ENCODE measurements around the gene WDR33. TPM values are rescaled to one million over a fixed set of nuclear protein-coding genes. Genes with fewer than 3 reads are reported as not detected.

Gene WDR33
- total RNA-seq, result 10 to 100 TPM; 84.9 to 86.2 TPM
- 10 to 100 TPM; 19.4 to 55.9 TPM for polyA plus RNA-seq

DNA sequence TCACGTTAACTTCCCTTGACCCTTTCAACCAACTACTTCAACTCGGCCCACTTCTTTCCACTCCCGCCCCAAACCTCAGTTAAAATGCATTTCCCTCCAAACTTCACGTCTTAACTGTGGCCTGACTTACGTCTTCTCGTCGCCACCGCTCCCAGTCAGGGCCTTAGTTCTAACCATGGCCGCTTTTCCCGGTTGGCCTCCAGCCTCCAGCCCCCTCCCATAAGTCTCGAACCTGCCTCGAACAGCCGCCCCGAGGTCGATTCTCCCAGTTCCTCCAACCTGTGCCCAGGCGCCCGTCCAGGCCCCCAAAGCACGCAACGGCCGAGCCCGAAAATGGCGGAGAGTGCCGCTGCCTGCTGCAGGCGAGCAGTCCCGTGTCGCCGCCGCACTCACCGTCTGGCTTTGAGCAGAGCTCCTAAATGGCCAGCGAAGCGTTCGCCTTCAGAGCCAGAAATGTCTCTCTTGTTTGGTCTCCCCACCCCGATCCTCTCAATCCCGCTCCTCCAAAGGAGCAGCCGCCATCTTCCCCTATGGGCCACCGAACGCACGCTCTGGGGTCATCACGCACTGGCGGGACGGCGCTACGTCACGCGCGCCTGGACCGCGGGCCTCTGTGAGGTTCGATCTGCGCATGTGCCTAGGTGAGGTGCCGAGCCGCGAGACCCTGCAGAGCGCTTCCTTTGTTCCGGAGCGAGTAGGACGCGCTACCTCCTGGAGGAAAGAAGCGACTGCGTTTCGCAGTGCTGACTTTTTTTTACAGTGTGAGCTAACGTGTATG is at the start of gene WDR33:
Gene WDR33, minus strand, starts transcription at position 553 of the 778 bp plus-strand sequence. CDS start 40,190 bp downstream, outside the sequence.
- Histone ChIP-seq H3K4me3 (ENCODE audit: low read length in 2 of 2) (peak within 1 kb of the TSS; percentile 68 to 98), H3K36me3 (ENCODE audit: insufficient read depth, low read length) (no peaks in the 10 kb centered on the region), H3K9me3 (ENCODE audit: control insufficient read depth in 1 of 2, low read length in 2 of 2) (no peaks in the 10 kb centered on the region), H3K27me3 (ENCODE audit: insufficient read depth, low read length) (no peaks in the 10 kb centered on the region), H3K4me1 (ENCODE audit: insufficient read depth, low read length) (peaks cover 47% of the 10 kb centered on the region), H3K27ac (ENCODE audit: low read depth, low read length) (peak within 1 kb of the TSS; percentile 96)
- Mint-ChIP-seq H3K4me3 (peak within 1 kb of the TSS; percentile 93 to 99 (median 98)), H3K27me3 (peaks cover 0 to 4% of the 10 kb centered on the region in 2 donors), H3K27ac (peak within 1 kb of the TSS; percentile 98 to 100 (median 99)), H3K4me1 (peaks cover 34 to 59% (median 48%) of the 10 kb centered on the region in 4 donors), H3K9me3 (no peaks in the 10 kb centered on the region), H3K36me3 (peaks cover 7 to 27% of the 10 kb centered on the region in 2 donors)
- ChIA-PET POLR2A (ENCODE audit: partially characterized antibody) (interaction anchor here (0.8 to 2.3 kb wide), 7 partner anchors 12 to 284 kb away, joined by 3 to 19 read pairs (median 4); partner anchors contain the start of genes IWS1, POLR2D and SFT2D3), CTCF (ENCODE audit: partially characterized antibody) (interaction anchor here (0.6 to 1.3 kb wide), 4 partner anchors 11 to 108 kb away, joined by 3 to 6 read pairs (median 3); no protein-coding TSS in a partner anchor)
- intact Hi-C loops (cut with micrococcal nuclease), result loop anchor here (1.0 to 5.0 kb wide), 7 partner anchors 19 to 422 kb away; partner anchors contain the start of genes AMMECR1L, IWS1, POLR2D and SAP130
- peak; percentile 92 to 95 (median 93) for DNase-seq

DNA sequence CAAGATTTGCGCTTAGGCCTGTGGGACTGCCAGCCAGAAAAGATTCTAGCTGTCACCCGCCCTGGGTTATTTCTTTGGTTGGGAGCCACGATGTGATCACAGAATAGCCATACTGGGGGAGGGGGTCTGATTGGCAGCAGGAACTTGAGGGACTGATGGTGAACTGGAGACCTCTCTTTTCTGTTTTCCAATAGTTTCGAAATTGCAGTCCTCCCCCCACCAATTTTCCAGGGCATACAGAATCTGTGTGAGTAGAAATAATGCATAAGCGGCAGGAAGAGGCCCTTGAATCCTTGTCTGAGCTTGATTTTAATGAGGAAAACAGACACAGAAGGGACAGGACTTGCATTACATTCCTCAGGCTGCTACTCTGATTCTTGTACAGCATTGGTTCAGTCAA is 49.2 kb upstream of the WDR33 start:
- H3K27ac Mint-ChIP-seq, result peak overlapping the region; percentile 22 to 88 (median 82)
- CTCF ChIA-PET (ENCODE audit: partially characterized antibody), result no interaction called here

DNA sequence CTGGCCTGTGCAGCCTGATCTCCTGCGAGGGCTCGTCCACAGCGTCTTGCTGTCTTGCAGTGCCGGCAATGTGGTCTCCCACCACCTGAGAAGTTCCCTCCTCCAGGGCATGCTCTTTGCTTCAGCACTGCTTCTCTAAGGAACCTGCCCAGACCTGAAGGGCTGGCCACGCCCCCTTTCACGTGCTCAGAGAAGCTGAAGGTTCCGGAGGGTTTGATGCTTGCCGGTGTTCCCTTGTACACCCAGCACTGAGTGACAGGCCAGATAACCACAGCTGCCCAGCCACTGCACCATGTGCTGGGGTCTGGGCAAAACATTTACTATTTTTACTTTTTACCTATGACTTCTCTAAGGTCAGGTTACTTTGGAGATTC is 48.7 kb upstream of the WDR33 start:
- CTCF ChIA-PET (ENCODE audit: partially characterized antibody), result interaction anchor here (1.7 kb wide), 1 partner anchor 18 kb away, joined by 4 read pairs; no protein-coding TSS in a partner anchor

More for the DNA sequence above, 49.2 kb upstream of the WDR33 start:
- DNase-seq, result no peak
- intact Hi-C loops (cut with micrococcal nuclease), result no loop called here
- Mint-ChIP-seq H3K27me3 (no peaks in the 10 kb centered on the region), H3K4me1 (peaks cover 16 to 37% (median 23%) of the 10 kb centered on the region in 4 donors), H3K4me3 (peak overlapping the region in 1 of 8 donors; percentile 72), H3K9me3 (no peaks in the 10 kb centered on the region), H3K36me3 (peaks cover 21 to 30% of the 10 kb centered on the region in 2 donors)
- H3K27me3 ChIP-seq (ENCODE audit: insufficient read depth, low read length), result no peaks in the 10 kb centered on the region
- H3K9me3 ChIP-seq (ENCODE audit: control insufficient read depth in 1 of 2, low read length in 2 of 2), result no peaks in the 10 kb centered on the region
- POLR2A ChIA-PET (ENCODE audit: partially characterized antibody), result interaction anchor here (4.8 kb wide), 1 partner anchor 158 kb away, joined by 28 read pairs; the partner anchor contains the start of gene SFT2D3
- peaks cover 34% of the 10 kb centered on the region for H3K4me1 ChIP-seq (ENCODE audit: insufficient read depth, low read length)
- peaks cover 22% of the 10 kb centered on the region for H3K36me3 ChIP-seq (ENCODE audit: insufficient read depth, low read length)
- H3K4me3 ChIP-seq (ENCODE audit: low read length in 2 of 2), result no peak overlapping the region
- no peak overlapping the region for H3K27ac ChIP-seq (ENCODE audit: low read depth, low read length)

DNA sequence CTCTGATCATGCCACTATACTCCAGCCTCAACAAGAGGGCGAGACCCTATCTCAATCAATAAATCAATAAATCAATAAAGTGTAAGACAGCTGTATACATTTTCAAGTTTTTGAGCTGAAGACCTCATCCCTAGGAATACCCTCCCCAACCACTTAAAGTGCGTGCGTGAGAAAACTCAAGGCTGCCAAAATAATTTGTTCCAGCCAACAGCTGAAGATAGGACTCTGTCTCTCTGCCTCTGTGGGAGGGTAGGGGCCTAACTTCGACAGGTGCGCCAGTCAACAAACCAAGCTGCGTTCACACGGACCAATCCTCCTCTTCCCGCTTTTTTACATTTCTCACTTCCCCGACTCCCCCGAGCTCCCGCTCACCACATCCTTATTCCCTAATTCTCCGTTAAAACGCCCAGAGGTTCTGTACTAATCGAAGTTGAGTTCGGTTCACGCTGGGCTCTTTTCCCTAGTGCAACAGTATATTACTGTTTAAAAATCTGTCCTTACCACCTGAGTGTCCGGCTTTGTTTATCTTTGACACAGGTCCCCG is 46.4 kb upstream of the WDR33 start:
- no peaks in the 10 kb centered on the region for H3K9me3 ChIP-seq (ENCODE audit: control insufficient read depth in 1 of 2, low read length in 2 of 2)
- no peaks in the 10 kb centered on the region for H3K27me3 ChIP-seq (ENCODE audit: insufficient read depth, low read length)
- peak in 1 of 5 donors; percentile 11 for DNase-seq
- Mint-ChIP-seq H3K27ac (peak overlapping the region; percentile 73 to 96 (median 93)), H3K27me3 (no peaks in the 10 kb centered on the region), H3K9me3 (no peaks in the 10 kb centered on the region), H3K4me3 (peak overlapping the region; percentile 89 to 98 (median 93)), H3K4me1 (peaks cover 26 to 62% (median 41%) of the 10 kb centered on the region in 4 donors), H3K36me3 (peaks cover 3 to 23% of the 10 kb centered on the region in 2 donors)
- intact Hi-C loops (cut with micrococcal nuclease), result loop anchor here (5.0 kb wide), 1 partner anchor 470 kb away; the partner anchor contains the start of gene MAP3K2
- H3K27ac ChIP-seq (ENCODE audit: low read depth, low read length), result peak overlapping the region; percentile 80
- H3K36me3 ChIP-seq (ENCODE audit: insufficient read depth, low read length), result peaks cover 15% of the 10 kb centered on the region
- H3K4me1 ChIP-seq (ENCODE audit: insufficient read depth, low read length), result peaks cover 53% of the 10 kb centered on the region
- CTCF ChIA-PET (ENCODE audit: partially characterized antibody), result interaction anchor here (0.8 to 1.7 kb wide), 4 partner anchors 14 to 36 kb away, joined by 3 read pairs; no protein-coding TSS in a partner anchor
- H3K4me3 ChIP-seq (ENCODE audit: low read length in 2 of 2), result peak overlapping the region; percentile 70 to 78
- POLR2A ChIA-PET (ENCODE audit: partially characterized antibody), result interaction anchor here (0.8 to 4.8 kb wide), 6 partner anchors 19 to 234 kb away, joined by 3 to 28 read pairs (median 8); partner anchors contain the start of genes AMMECR1L, SFT2D3, UGGT1 and WDR33

More for the DNA sequence above, 48.7 kb upstream of the WDR33 start:
- Histone ChIP-seq H3K27me3 (ENCODE audit: insufficient read depth, low read length) (no peaks in the 10 kb centered on the region), H3K27ac (ENCODE audit: low read depth, low read length) (no peak overlapping the region), H3K9me3 (ENCODE audit: control insufficient read depth in 1 of 2, low read length in 2 of 2) (no peaks in the 10 kb centered on the region), H3K4me3 (ENCODE audit: low read length in 2 of 2) (no peak overlapping the region), H3K4me1 (ENCODE audit: insufficient read depth, low read length) (peaks cover 37% of the 10 kb centered on the region), H3K36me3 (ENCODE audit: insufficient read depth, low read length) (peaks cover 17% of the 10 kb centered on the region)
- POLR2A ChIA-PET (ENCODE audit: partially characterized antibody), result interaction anchor here (1.9 to 4.8 kb wide), 3 partner anchors 16 to 158 kb away, joined by 5 to 28 read pairs (median 9); partner anchors contain the start of gene SFT2D3
- peak overlapping the region in 7 of 8 donors; percentile 72 to 90 (median 82) for H3K4me3 Mint-ChIP-seq
- peak overlapping the region; percentile 71 to 88 (median 82) for H3K27ac Mint-ChIP-seq
- peaks cover 17 to 25% of the 10 kb centered on the region in 2 donors for H3K36me3 Mint-ChIP-seq
- H3K4me1 Mint-ChIP-seq, result peaks cover 17 to 40% (median 25%) of the 10 kb centered on the region in 4 donors
- intact Hi-C loops (cut with micrococcal nuclease), result loop anchor here (2.0 to 5.0 kb wide), 2 partner anchors 23 to 472 kb away; partner anchors contain the start of gene MAP3K2
- DNase-seq, result peak; percentile 54 to 81 (median 65)
- no peaks in the 10 kb centered on the region for H3K9me3 Mint-ChIP-seq
- H3K27me3 Mint-ChIP-seq, result no peaks in the 10 kb centered on the region

DNA sequence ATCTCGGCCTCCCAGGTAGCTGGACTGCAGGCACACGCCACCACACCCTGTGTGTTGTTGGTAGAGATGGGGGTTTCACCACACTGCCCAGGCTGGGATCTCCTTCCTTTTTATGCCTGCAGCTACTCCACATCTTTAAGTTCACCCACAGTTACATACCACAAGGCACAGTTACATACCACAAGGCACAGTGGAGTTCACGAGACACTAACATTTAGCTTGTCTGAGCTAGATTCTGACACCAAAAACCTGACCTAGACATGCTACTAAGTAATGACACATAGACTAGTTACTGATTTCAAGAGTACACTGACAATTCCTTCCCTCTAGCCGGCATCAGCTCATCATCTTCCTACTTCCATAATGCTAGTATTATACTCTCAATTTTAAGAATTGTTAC is 42.7 kb upstream of the WDR33 start:
- peak overlapping the region in 3 of 7 donors; percentile 1 to 47 (median 26) for H3K27ac Mint-ChIP-seq

DNA sequence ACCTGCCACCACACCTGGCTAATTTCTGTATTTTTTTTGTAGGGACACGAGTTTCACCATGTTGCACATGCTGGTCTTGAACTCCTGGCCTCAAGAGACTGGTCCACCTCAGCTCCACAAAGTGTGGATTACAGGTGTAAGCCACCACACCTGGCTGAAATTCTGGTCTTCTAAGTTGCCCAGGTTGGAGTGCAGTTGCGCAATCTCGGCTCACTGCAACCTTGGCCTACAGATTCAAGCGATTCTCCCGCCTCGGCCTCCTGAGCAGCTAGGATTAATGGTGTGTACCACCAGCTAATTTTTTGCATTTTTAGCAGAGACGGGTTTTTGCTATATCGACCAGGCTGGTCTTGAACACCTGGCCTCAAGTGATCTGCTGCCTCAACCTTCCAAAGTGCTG is 41.4 kb upstream of the WDR33 start:
- Mint-ChIP-seq H3K4me1 (peaks cover 24 to 41% (median 27%) of the 10 kb centered on the region in 4 donors), H3K27ac (no peak overlapping the region)
- CTCF ChIA-PET (ENCODE audit: partially characterized antibody), result no interaction called here

More for the DNA sequence above, 42.7 kb upstream of the WDR33 start:
- no peaks in the 10 kb centered on the region for H3K27me3 ChIP-seq (ENCODE audit: insufficient read depth, low read length)
- no peak overlapping the region for H3K4me3 Mint-ChIP-seq
- no peaks in the 10 kb centered on the region for H3K9me3 ChIP-seq (ENCODE audit: control insufficient read depth in 1 of 2, low read length in 2 of 2)
- H3K9me3 Mint-ChIP-seq, result no peaks in the 10 kb centered on the region
- H3K4me1 Mint-ChIP-seq, result peaks cover 26 to 50% (median 35%) of the 10 kb centered on the region in 4 donors
- H3K27me3 Mint-ChIP-seq, result no peaks in the 10 kb centered on the region
- H3K36me3 Mint-ChIP-seq, result peaks cover 16 to 46% of the 10 kb centered on the region in 2 donors
- H3K4me1 ChIP-seq (ENCODE audit: insufficient read depth, low read length), result peaks cover 44% of the 10 kb centered on the region
- no peak overlapping the region for H3K4me3 ChIP-seq (ENCODE audit: low read length in 2 of 2)
- intact Hi-C loops (cut with micrococcal nuclease), result no loop called here
- CTCF ChIA-PET (ENCODE audit: partially characterized antibody), result no interaction called here
- POLR2A ChIA-PET (ENCODE audit: partially characterized antibody), result no interaction called here
- H3K27ac ChIP-seq (ENCODE audit: low read depth, low read length), result no peak overlapping the region
- peaks cover 31% of the 10 kb centered on the region for H3K36me3 ChIP-seq (ENCODE audit: insufficient read depth, low read length)
- no peak for DNase-seq

More for the DNA sequence above, 41.4 kb upstream of the WDR33 start:
- Histone ChIP-seq H3K27ac (ENCODE audit: low read depth, low read length) (no peak overlapping the region), H3K4me1 (ENCODE audit: insufficient read depth, low read length) (peaks cover 40% of the 10 kb centered on the region), H3K9me3 (ENCODE audit: control insufficient read depth in 1 of 2, low read length in 2 of 2) (no peaks in the 10 kb centered on the region), H3K36me3 (ENCODE audit: insufficient read depth, low read length) (peaks cover 39% of the 10 kb centered on the region), H3K4me3 (ENCODE audit: low read length in 2 of 2) (no peak overlapping the region), H3K27me3 (ENCODE audit: insufficient read depth, low read length) (no peaks in the 10 kb centered on the region)
- intact Hi-C loops (cut with micrococcal nuclease), result no loop called here
- no peaks in the 10 kb centered on the region for H3K27me3 Mint-ChIP-seq
- peaks cover 16 to 50% of the 10 kb centered on the region in 2 donors for H3K36me3 Mint-ChIP-seq
- POLR2A ChIA-PET (ENCODE audit: partially characterized antibody), result no interaction called here
- H3K9me3 Mint-ChIP-seq, result no peaks in the 10 kb centered on the region
- no peak overlapping the region for H3K4me3 Mint-ChIP-seq
- no peak for DNase-seq

Measured in CD4-positive, alpha-beta memory T cell (primary cell).